Neuron (in vitro differentiated cells): ENCODE measurements around the gene IMMP2L.
A peak's percentile ranks its signal among the peaks of the same experiment; 100 is the strongest.

Experiments
- H2AFZ ChIP-seq: one replicate; pipeline ENCODE4 v1.6.1; 2013; ENCODE audit warnings: low read depth, mild to moderate bottlenecking, inconsistent platforms, low read length, moderate library complexity
- H3K27me3 ChIP-seq: one replicate; pipeline ENCODE4 v1.6.1; 2013; ENCODE audit warnings: low read length; ENCODE audit not compliant: insufficient read depth
- H3K36me3 ChIP-seq: one replicate; pipeline ENCODE4 v1.6.1; 2013; ENCODE audit warnings: low read length; ENCODE audit not compliant: insufficient read depth
- H3K4me1 ChIP-seq: one replicate; pipeline ENCODE4 v1.6.1; 2013; ENCODE audit warnings: low read length; ENCODE audit not compliant: insufficient read depth
- H3K4me3 ChIP-seq: 2 replicates; pipeline ENCODE4 v1.5.1; 2013; ENCODE audit warnings: mild to moderate bottlenecking, low read length, moderate library complexity
- H3K9me3 ChIP-seq: one replicate; pipeline ENCODE4 v1.6.1; 2013; ENCODE audit warnings: low read length

Gene IMMP2L

GRCh38 chr7:111172564-111173257 is 389.6 kb downstream of the IMMP2L start:
- no peaks in the 10 kb centered on the region for H3K4me1 ChIP-seq
- H3K4me3 ChIP-seq: no peak overlapping the region
- H3K36me3 ChIP-seq: no peaks in the 10 kb centered on the region
- H3K9me3 ChIP-seq: no peaks in the 10 kb centered on the region
- H3K27me3 ChIP-seq: no peaks in the 10 kb centered on the region
- no peak overlapping the region for H2AFZ ChIP-seq

GRCh38 chr7:111168182-111168581 is 394.1 kb downstream of the IMMP2L start:
- no peaks in the 10 kb centered on the region for H3K4me1 ChIP-seq
- no peak overlapping the region for H2AFZ ChIP-seq
- H3K9me3 ChIP-seq: no peaks in the 10 kb centered on the region
- H3K4me3 ChIP-seq: no peak overlapping the region
- no peaks in the 10 kb centered on the region for H3K27me3 ChIP-seq
- no peaks in the 10 kb centered on the region for H3K36me3 ChIP-seq

GRCh38 chr7:111164442-111164841 is 397.9 kb downstream of the IMMP2L start:
- no peak overlapping the region for H2AFZ ChIP-seq
- H3K27me3 ChIP-seq: no peaks in the 10 kb centered on the region
- H3K9me3 ChIP-seq: no peaks in the 10 kb centered on the region
- no peaks in the 10 kb centered on the region for H3K4me1 ChIP-seq
- no peak overlapping the region for H3K4me3 ChIP-seq
- no peaks in the 10 kb centered on the region for H3K36me3 ChIP-seq

GRCh38 chr7:111162692-111163091 is 399.6 kb downstream of the IMMP2L start:
- no peaks in the 10 kb centered on the region for H3K9me3 ChIP-seq
- no peak overlapping the region for H2AFZ ChIP-seq

DNA sequence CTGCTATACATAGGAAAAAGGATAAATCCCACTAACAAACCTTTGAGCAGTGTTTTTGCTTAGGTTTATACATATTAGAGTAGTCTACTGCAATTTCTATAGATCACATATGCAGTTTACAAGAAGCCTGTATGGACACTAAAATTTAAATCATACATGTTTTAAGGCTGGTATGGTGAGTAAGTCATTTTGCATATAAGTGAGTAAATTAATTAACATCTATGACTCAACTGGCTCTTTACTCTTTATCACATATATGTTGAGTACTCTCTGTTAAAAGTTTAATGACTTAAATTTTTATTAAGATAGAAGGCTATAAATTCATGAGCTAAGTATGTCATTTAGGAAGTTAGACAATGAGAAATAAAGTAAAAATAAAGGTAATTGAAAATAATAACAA is 402.0 kb downstream of the IMMP2L start:
- Histone ChIP-seq H3K36me3 (no peaks in the 10 kb centered on the region), H3K27me3 (no peaks in the 10 kb centered on the region), H3K9me3 (no peaks in the 10 kb centered on the region), H3K4me3 (no peak overlapping the region), H3K4me1 (no peaks in the 10 kb centered on the region), H2AFZ (no peak overlapping the region)

More at GRCh38 chr7:111162692-111163091, 399.6 kb downstream of the IMMP2L start:
- Histone ChIP-seq H3K27me3 (no peaks in the 10 kb centered on the region), H3K36me3 (no peaks in the 10 kb centered on the region), H3K4me3 (no peak overlapping the region), H3K4me1 (no peaks in the 10 kb centered on the region)

DNA sequence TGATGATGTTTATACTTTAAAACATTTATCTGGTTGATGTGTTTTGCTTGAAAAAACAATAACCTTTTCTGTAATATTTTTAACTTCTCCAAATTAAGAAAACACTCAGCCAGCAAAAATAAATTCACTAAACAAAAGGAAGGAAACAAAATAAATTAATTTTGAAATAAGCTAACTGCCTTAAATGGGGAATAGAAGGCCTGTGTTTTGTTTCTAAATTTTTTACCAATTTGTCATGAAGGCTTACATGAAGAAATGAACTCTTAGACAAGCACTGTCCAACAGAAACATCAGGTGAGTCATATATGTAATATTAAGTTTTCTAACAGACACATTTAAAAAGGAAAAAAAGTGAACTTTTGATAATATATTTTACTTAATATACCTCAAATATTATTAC is 402.9 kb downstream of the IMMP2L start:
- Histone ChIP-seq H3K27me3 (no peaks in the 10 kb centered on the region), H3K9me3 (no peaks in the 10 kb centered on the region), H3K36me3 (no peaks in the 10 kb centered on the region), H2AFZ (no peak overlapping the region), H3K4me1 (no peaks in the 10 kb centered on the region), H3K4me3 (no peak overlapping the region)

GRCh38 chr7:111150709-111151108 is 411.6 kb downstream of the IMMP2L start:
- Histone ChIP-seq H3K9me3 (no peaks in the 10 kb centered on the region), H3K36me3 (no peaks in the 10 kb centered on the region), H2AFZ (no peak overlapping the region), H3K27me3 (no peaks in the 10 kb centered on the region), H3K4me1 (no peaks in the 10 kb centered on the region), H3K4me3 (no peak overlapping the region)

GRCh38 chr7:111147708-111148533 is 414.4 kb downstream of the IMMP2L start:
- H3K4me1 ChIP-seq: no peaks in the 10 kb centered on the region

DNA sequence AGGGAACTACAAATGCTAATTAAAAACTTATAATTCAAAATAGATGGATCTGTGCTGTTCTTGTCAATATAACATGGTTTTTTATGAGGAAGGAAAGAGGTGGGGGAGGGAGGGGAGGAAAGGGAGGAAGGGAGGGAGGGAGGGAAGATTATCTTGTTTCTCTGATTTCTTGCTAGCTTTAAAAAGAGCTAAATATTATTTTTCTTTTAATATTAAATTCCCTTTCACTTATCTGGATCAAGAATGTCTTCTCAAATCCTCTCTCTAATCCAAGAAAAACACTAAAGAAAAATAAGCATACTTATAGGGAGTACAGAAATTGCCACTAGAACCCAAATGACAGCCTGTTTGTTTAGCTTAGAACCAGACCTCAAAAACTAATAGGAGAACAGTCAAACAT is 416.2 kb downstream of the IMMP2L start:
- Histone ChIP-seq H3K4me1 (no peaks in the 10 kb centered on the region), H3K36me3 (no peaks in the 10 kb centered on the region), H3K4me3 (no peak overlapping the region), H3K27me3 (no peaks in the 10 kb centered on the region), H3K9me3 (no peaks in the 10 kb centered on the region), H2AFZ (no peak overlapping the region)

More at GRCh38 chr7:111147708-111148533, 414.4 kb downstream of the IMMP2L start:
- Histone ChIP-seq H3K36me3 (no peaks in the 10 kb centered on the region), H3K9me3 (no peaks in the 10 kb centered on the region), H3K4me3 (no peak overlapping the region), H3K27me3 (no peaks in the 10 kb centered on the region), H2AFZ (no peak overlapping the region)

- Histone ChIP-seq H2AFZ (no peak overlapping the region), H3K36me3 (no peaks in the 10 kb centered on the region), H3K4me1 (no peaks in the 10 kb centered on the region), H3K27me3 (no peaks in the 10 kb centered on the region), H3K9me3 (no peaks in the 10 kb centered on the region), H3K4me3 (no peak overlapping the region)
Measured at GRCh38 chr7:111145472-111145871, 416.8 kb downstream of the IMMP2L start.

DNA sequence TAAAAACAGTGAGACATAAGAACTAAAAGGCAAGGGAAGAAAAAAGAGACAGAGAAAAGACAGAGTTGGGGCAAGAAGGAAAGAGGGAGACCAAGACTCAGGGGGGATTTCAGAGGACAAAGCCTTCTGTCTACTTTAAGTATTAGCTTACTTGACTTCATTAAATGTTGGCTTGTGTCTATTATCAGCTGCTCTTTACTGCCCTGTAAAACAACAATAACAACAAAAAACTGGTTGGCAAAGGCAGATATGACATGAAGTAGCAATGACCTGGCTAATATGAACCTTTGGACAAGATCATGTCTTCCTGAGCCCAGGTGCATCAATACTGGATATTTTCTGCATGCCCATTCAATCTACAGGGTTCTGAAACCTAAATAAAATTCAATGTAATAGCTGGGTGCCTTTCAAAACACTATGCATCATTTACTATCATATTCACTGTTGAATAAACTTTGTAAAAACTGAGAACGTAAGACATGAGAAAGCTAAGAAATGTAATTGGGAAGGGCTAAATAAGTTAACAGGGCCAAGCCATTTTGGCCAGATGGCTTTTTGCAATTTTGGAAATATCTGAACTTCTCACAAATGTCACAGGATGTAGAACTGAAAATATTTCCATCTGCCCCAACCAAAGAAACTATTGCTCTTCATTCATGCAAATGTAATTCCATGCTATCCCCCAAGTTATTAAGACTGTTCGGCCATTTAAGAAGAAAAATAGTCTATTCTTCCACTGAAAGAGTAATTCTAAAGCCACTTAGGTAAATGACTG is 422.0 kb downstream of the IMMP2L start:
- Histone ChIP-seq H3K4me3 (no peak overlapping the region), H3K9me3 (no peaks in the 10 kb centered on the region), H3K4me1 (no peaks in the 10 kb centered on the region), H3K36me3 (no peaks in the 10 kb centered on the region), H3K27me3 (no peaks in the 10 kb centered on the region), H2AFZ (no peak overlapping the region)

DNA sequence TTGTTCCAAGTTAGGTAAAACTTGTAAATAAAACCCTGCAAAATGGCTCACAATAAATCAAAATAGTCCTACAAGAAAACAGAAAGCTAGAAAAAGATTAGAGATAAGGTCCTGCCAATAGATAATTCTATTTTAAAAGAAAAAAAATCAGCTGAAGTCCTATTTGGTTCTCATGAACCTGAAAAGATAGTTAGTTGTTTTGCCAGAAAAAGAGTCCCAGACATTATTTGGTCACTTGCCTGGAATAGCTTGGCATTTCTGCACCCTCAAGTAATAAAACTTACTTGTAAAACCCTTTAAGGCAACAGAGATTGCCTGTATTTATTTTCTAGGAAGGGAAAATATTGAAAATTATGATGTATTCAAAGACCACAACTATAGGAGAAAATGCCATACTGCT is 423.7 kb downstream of the IMMP2L start:
- Histone ChIP-seq H3K9me3 (no peaks in the 10 kb centered on the region), H3K4me1 (no peaks in the 10 kb centered on the region), H3K4me3 (no peak overlapping the region), H3K27me3 (no peaks in the 10 kb centered on the region), H2AFZ (no peak overlapping the region), H3K36me3 (no peaks in the 10 kb centered on the region)

DNA sequence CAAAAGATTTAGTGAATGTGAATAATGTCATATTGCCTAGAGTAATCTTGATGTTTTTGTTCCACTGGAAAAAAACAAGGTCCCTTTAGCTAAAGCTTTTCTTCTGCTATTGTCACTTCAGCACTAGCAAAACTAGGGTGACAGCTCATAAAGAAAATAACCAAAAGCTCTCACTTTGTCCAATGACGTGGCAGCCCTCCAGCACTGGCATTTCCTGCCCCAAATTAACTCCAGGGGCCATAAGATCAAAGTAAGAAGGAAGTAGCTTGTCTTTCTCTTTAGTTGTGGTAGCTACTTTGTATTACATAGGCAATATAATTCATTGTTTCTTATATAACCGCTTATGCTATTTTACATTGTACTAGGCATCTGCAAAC is 424.1 kb downstream of the IMMP2L start:
- peak overlapping the region; percentile 32 for H2AFZ ChIP-seq
- no peaks in the 10 kb centered on the region for H3K36me3 ChIP-seq
- no peaks in the 10 kb centered on the region for H3K27me3 ChIP-seq
- no peaks in the 10 kb centered on the region for H3K4me1 ChIP-seq
- H3K4me3 ChIP-seq: no peak overlapping the region
- no peaks in the 10 kb centered on the region for H3K9me3 ChIP-seq
